Adrenal gland (tissue), 12 donors: ENCODE data around the gene NOCT. TPM values are rescaled to one million over a fixed set of nuclear protein-coding genes. Genes with fewer than 3 reads are reported as not detected.

Experiments
- DNase-seq, 7 donors: peaks; one replicate each; pipeline ENCODE4 v3.0.0-alpha.2; 2019 to 2020
- H3K27ac ChIP-seq, 5 donors: fragments of 200-600 bp; sonication (generic) in 4 of 5; 1 replicate in 3 of 5; 2 replicates in 2 of 5; pipeline versions ENCODE4 v1.5.1 to v1.8.0; 2016 to 2020; ENCODE audit warnings: mild to moderate bottlenecking in 1 of 5
- H3K27me3 ChIP-seq: fragments of 200-600 bp; 2 replicates; pipeline ENCODE4 v1.8.0; 2021
- H3K36me3 ChIP-seq, 2 donors: fragments of 200-600 bp; replicated peaks in 1 of 2; 1 replicate in 1 of 2; 2 replicates in 1 of 2; pipeline versions ENCODE4 v1.5.1 to v1.8.0; 2018 to 2022
- H3K4me1 ChIP-seq, 2 donors: fragments of 200-600 bp; replicated peaks in 1 of 2; 1 replicate in 1 of 2; 2 replicates in 1 of 2; pipeline versions ENCODE4 v1.5.1 to v1.8.0; 2018 to 2021
- H3K4me3 ChIP-seq, 4 donors: fragments of 200-600 bp; sonication (generic) in 3 of 4; one replicate each; pipeline ENCODE4 v1.5.1; 2016 to 2018
- H3K9me3 ChIP-seq, 3 donors: fragments of 200-600 bp; sonication (generic) in 1 of 3; replicated peaks in 1 of 3; 1 replicate in 2 of 3; 2 replicates in 1 of 3; pipeline versions ENCODE4 v1.5.1 to v1.8.0; 2016 to 2021
- POLR2A ChIP-seq, 2 donors: fragments of 450-650 bp; IDR thresholded peaks; one replicate each; pipeline ENCODE4 v1.6.1; 2017; ENCODE audit warnings: antibody characterized with exemption in 2 of 2, mild to moderate bottlenecking in 2 of 2, moderate library complexity in 1 of 2
- WGBS, 4 donors: extraction: QIAGEN DNeasy Blood & Tissue Kit in 2 of 4; methylation state at CpG; one replicate each; pipeline versions ENCODE4 v1.1.5 to v1.1.7; 2013 to 2017; 5-methylcytosine and 5-hydroxymethylcytosine counted together
- intact Hi-C, 2 donors: fragments of 100-400 bp; cut with DNase I; formaldehyde crosslinking; loops; one replicate each; pipeline versions ENCODE4 v1.14.1 to v1.15.0; 2022 to 2023
- polyA plus RNA-seq, 3 donors: library from polyadenylated mRNA; stranded (reverse); fragments of 200-250 nt in 2 of 3; fragments of 350-450 nt in 1 of 3; fragmentation: Illumina TruSeq in 1 of 3; extraction: RNeasy Lipid Tissue Mini Kit (QIAGEN cat#74804) in 1 of 3; gene quantifications; one replicate each; pipeline ENCODE4 v1.2.3, GENCODE V29; 2013 to 2014
- total RNA-seq, 9 donors: library from RNA; depleted of rRNA in 4 of 9; stranded (reverse); fragments of >200 nt in 4 of 9; fragments of 120-200 nt in 1 of 9; fragmentation: NEBNext Ultra II Directional in 1 of 9; extraction: Animal tissue kit (Norgen Biotek cat#: 25700) in 1 of 9; gene quantifications; one replicate each; pipeline versions ENCODE4 v1.1.0 to v1.2.4, GENCODE V29; 2013 to 2023
- TF ChIP-seq, protein P1 (sequence below), 6 experiments: fragments of 450-650 bp in 4 of 6; fragments of 200-600 bp in 2 of 6; sonication (generic) in 1 of 6; IDR thresholded peaks; 1 replicate in 5 of 6; 2 replicates in 1 of 6; pipeline versions ENCODE4 v1.5.1 to v1.8.0; 2016 to 2021; ENCODE audit warnings: antibody characterized with exemption in 6 of 6, mild to moderate bottlenecking in 2 of 6, moderate library complexity in 1 of 6
- donor health status: healthy with polysubstance abuse.
- donor health status: Bipolar disorder and iron deficiency.
- donor health status: DM: yes; HTN: yes; CAD: no.
- donor health status: DM: no; HTN: no; CAD: no.
- donor health status: DM: no; HTN: no; CAD: no.
- donor health status: DM: yes; HTN: yes; CAD: no.

The NOCT gene
- total and polyA plus RNA-seq, 12 donors = 1.2 to 17.0 (median 6.4) TPM

DNA sequence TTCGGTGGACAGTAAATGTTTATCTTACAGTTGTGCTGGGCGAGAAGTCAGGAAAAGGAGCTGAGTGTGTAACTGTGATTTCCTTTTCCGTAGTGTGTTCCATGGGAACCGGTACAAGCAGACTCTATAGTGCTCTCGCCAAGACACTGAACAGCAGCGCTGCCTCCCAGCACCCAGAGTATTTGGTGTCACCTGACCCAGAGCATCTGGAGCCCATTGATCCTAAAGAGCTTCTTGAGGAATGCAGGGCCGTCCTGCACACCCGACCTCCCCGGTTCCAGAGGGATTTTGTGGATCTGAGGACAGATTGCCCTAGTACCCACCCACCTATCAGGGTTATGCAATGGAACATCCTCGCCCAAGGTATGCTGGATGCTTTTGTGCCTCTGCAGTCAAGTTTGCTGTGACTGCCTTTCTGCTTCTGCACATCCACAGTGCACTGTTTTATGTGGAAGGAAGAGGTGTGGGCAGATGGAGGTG is 27.4 kb downstream of the NOCT start:
- H3K4me3 ChIP-seq = no peak overlapping the region
- peaks cover 5 to 6% of the 10 kb centered on the region in 2 donors for H3K4me1 ChIP-seq
- no peaks in the 10 kb centered on the region for H3K9me3 ChIP-seq
- TF ChIP-seq, protein P1, sequence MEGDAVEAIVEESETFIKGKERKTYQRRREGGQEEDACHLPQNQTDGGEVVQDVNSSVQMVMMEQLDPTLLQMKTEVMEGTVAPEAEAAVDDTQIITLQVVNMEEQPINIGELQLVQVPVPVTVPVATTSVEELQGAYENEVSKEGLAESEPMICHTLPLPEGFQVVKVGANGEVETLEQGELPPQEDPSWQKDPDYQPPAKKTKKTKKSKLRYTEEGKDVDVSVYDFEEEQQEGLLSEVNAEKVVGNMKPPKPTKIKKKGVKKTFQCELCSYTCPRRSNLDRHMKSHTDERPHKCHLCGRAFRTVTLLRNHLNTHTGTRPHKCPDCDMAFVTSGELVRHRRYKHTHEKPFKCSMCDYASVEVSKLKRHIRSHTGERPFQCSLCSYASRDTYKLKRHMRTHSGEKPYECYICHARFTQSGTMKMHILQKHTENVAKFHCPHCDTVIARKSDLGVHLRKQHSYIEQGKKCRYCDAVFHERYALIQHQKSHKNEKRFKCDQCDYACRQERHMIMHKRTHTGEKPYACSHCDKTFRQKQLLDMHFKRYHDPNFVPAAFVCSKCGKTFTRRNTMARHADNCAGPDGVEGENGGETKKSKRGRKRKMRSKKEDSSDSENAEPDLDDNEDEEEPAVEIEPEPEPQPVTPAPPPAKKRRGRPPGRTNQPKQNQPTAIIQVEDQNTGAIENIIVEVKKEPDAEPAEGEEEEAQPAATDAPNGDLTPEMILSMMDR (IDR thresholded peaks at IDR 0.05) = no peak
- TF ChIP-seq POLR2A (IDR thresholded peaks at IDR 0.05) = no peak
- intact Hi-C loops = no loop called here
- WGBS, 4 donors = 75 to 96% (median 86%) methylated on average over 8 to 10 of the region's 10 CpGs
- H3K36me3 ChIP-seq = no peaks in the 10 kb centered on the region
- H3K27me3 ChIP-seq = no peaks in the 10 kb centered on the region
- no peak overlapping the region for H3K27ac ChIP-seq
- peak in 1 of 7 donors; percentile 50 for DNase-seq

DNA sequence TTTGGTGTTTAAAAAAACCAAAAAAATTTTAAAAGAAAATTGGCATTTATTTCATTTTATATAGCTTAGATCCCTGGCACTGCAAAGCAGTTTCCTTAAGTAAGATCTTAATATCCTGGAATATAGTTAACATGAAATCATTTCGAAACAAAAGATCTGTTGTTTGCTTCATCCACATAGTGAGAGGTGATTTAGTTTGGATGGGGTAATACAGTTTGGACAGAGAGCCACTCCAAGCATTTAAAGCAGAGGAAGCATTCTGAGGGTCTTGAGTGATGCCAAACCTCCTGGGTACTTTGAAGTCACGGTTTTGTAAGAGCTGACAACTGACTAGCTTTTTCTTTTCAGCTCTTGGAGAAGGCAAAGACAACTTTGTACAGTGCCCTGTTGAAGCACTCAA is 28.7 kb downstream of the NOCT start:
- DNase-seq = no peak
- H3K27me3 ChIP-seq = no peaks in the 10 kb centered on the region
- H3K36me3 ChIP-seq = no peaks in the 10 kb centered on the region
- H3K27ac ChIP-seq = no peak overlapping the region
- TF ChIP-seq, protein P1 (IDR thresholded peaks at IDR 0.05) = no peak
- TF ChIP-seq POLR2A (IDR thresholded peaks at IDR 0.05) = no peak
- intact Hi-C loops = no loop called here
- H3K4me1 ChIP-seq = peaks cover 5 to 6% of the 10 kb centered on the region in 2 donors
- H3K4me3 ChIP-seq = no peak overlapping the region
- no peaks in the 10 kb centered on the region for H3K9me3 ChIP-seq
- 90 to 100% (median 95%) methylated on average over 2 of the region's 2 CpGs for WGBS, 4 donors

DNA sequence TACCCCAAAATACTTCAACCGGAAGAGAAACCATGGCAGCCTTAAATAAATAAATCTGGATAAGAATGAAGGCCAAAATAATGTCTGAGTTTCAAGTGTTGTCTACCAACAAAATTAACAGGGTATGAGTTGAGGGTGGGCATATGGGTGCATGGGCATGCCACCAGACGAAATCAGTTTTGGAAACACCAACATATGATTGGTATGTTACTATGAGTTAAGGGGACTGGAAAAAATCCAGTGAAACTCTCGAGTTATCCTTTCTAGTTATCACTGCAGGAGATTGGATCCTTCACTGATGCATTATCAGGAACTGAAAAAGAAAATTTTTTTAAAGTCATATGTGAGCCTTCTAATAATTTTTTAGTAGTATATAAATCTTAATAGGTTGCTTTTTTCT is 32.4 kb downstream of the NOCT start:
- intact Hi-C loops = no loop called here
- H3K4me3 ChIP-seq = no peak overlapping the region
- no peaks in the 10 kb centered on the region for H3K9me3 ChIP-seq
- TF ChIP-seq, protein P1 (IDR thresholded peaks at IDR 0.05) = no peak
- TF ChIP-seq POLR2A (IDR thresholded peaks at IDR 0.05) = no peak
- H3K36me3 ChIP-seq = peaks cover 0 to 10% of the 10 kb centered on the region in 2 donors
- no peak overlapping the region for H3K27ac ChIP-seq
- peaks cover 0 to 9% of the 10 kb centered on the region in 2 donors for H3K4me1 ChIP-seq
- WGBS, 4 donors = 85 to 96% (median 91%) methylated on average over 3 of the region's 3 CpGs
- no peaks in the 10 kb centered on the region for H3K27me3 ChIP-seq
- DNase-seq = no peak

DNA sequence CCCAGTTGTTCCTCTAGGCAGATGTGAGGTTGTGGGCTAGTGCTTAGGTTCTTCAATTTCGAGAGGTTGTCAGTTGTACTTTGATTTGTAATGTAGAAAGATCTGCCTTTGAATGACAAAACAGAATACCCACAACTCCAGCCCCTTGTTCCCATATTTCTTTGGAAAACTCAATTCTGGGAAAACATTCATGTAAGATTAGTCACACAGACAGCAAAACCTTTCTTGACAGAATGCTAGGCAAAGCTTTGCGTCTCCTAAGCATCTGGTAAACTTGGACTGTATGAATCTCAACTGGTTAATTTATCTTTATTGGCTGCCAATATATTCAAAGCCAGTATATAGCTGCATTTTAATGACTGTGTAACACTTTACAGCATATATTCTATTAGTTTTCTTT is 34.9 kb downstream of the NOCT start:
- H3K27ac ChIP-seq = peak overlapping the region in 1 of 5 donors; percentile 38
- H3K36me3 ChIP-seq = peaks cover 0 to 11% of the 10 kb centered on the region in 2 donors
- intact Hi-C loops = no loop called here
- H3K4me1 ChIP-seq = peaks cover 0 to 21% of the 10 kb centered on the region in 2 donors
- no peaks in the 10 kb centered on the region for H3K27me3 ChIP-seq
- DNase-seq = no peak
- no peaks in the 10 kb centered on the region for H3K9me3 ChIP-seq
- WGBS, 4 donors = 71 to 81% (median 75%) methylated on average over 2 of the region's 2 CpGs
- no peak overlapping the region for H3K4me3 ChIP-seq
- TF ChIP-seq, protein P1 (IDR thresholded peaks at IDR 0.05) = no peak
- no peak for TF ChIP-seq POLR2A (IDR thresholded peaks at IDR 0.05)
